Thyroid gland (tissue), 4 donors: ENCODE results near the gene RNF151. TPM values are rescaled to one million over a fixed set of nuclear protein-coding genes. Genes with fewer than 3 reads are reported as not detected.

Experiments
- DNase-seq, 2 donors: peaks; one replicate each; pipeline ENCODE4 v3.0.0-alpha.2; 2019
- H3K27ac ChIP-seq, 3 donors: fragments of 200-600 bp; sonication (generic); 1 replicate in 2 of 3; 2 replicates in 1 of 3; pipeline ENCODE4 v1.5.1; 2016 to 2019; ENCODE audit warnings: mild to moderate bottlenecking in 1 of 3, moderate library complexity in 1 of 3
- H3K27me3 ChIP-seq: fragments of 200-600 bp; sonication (generic); one replicate; pipeline ENCODE4 v1.5.1; 2019
- H3K36me3 ChIP-seq, 2 donors: fragments of 200-600 bp; sonication (generic); one replicate each; pipeline ENCODE4 v1.5.1; 2016 to 2019
- H3K4me1 ChIP-seq, 2 donors: fragments of 200-600 bp; sonication (generic); one replicate each; pipeline ENCODE4 v1.5.1; 2017 to 2019
- H3K4me3 ChIP-seq, 3 donors: fragments of 200-600 bp; sonication (generic); replicated peaks in 1 of 3; 1 replicate in 2 of 3; 2 replicates in 1 of 3; pipeline ENCODE4 v1.5.1; 2016; ENCODE audit warnings: mild to moderate bottlenecking in 1 of 3
- H3K9me3 ChIP-seq: fragments of 200-600 bp; sonication (generic); one replicate; pipeline ENCODE4 v1.5.1; 2017
- CTCF ChIP-seq, 6 experiments: fragments of 200-600 bp in 3 of 6; fragments of 450-650 bp in 3 of 6; sonication (generic) in 3 of 6; IDR thresholded peaks; one replicate each; pipeline ENCODE4 v1.5.1; 2016 to 2019; ENCODE audit warnings: antibody characterized with exemption in 6 of 6, mild to moderate bottlenecking in 2 of 6, inconsistent platforms in 1 of 6, moderate library complexity in 1 of 6
- POLR2A ChIP-seq, 2 donors: fragments of 450-650 bp; IDR thresholded peaks; one replicate each; pipeline ENCODE4 v1.6.1; 2017; ENCODE audit warnings: antibody characterized with exemption in 2 of 2, mild to moderate bottlenecking in 2 of 2, moderate library complexity in 1 of 2
- WGBS, 2 donors: methylation state at CpG; one replicate each; pipeline ENCODE4 v1.1.5; 2017; 5-methylcytosine and 5-hydroxymethylcytosine counted together
- intact Hi-C: fragments of 100-400 bp; cut with DNase I; formaldehyde crosslinking; loops from one replicate; pipeline ENCODE4 v1.15.1; 2023
- total RNA-seq, 4 donors: library from RNA; depleted of rRNA; stranded (reverse); fragments of >200 nt; gene quantifications; one replicate each; pipeline ENCODE4 v1.2.3, GENCODE V29; 2016

Gene RNF151
- total RNA-seq, 4 donors from 2014 or later, result not detected

GRCh38 chr16:1978476-1979120 lies 11.9 kb downstream of the RNF151 start:
- Histone ChIP-seq H3K36me3 (peaks cover 43 to 50% of the 10 kb centered on the region in 2 donors), H3K27me3 (peaks cover 13% of the 10 kb centered on the region), H3K27ac (no peak overlapping the region), H3K9me3 (no peaks in the 10 kb centered on the region), H3K4me3 (no peak overlapping the region), H3K4me1 (peaks cover 5 to 13% of the 10 kb centered on the region in 2 donors)
- 76 to 97% methylated on average over 5 to 13 of the region's 37 CpGs for WGBS, 2 donors
- DNase-seq, result no peak
- TF ChIP-seq CTCF (IDR thresholded peaks at IDR 0.05) (no peak), POLR2A (IDR thresholded peaks at IDR 0.05) (no peak)
- intact Hi-C loops, result no loop called here

GRCh38 chr16:1979271-1980029 lies 12.8 kb downstream of the RNF151 start:
- H3K27ac ChIP-seq, result no peak overlapping the region

GRCh38 chr16:1980030-1980769 lies 13.5 kb downstream of the RNF151 start:
- 2 to 8% methylated on average over 10 to 13 of the region's 53 CpGs for WGBS, 2 donors
- intact Hi-C loops, result no loop called here
- Histone ChIP-seq H3K36me3 (peaks cover 35 to 38% of the 10 kb centered on the region in 2 donors), H3K9me3 (no peaks in the 10 kb centered on the region), H3K4me3 (no peak overlapping the region), H3K27me3 (peaks cover 13% of the 10 kb centered on the region), H3K27ac (no peak overlapping the region), H3K4me1 (peaks cover 5 to 22% of the 10 kb centered on the region in 2 donors)
- TF ChIP-seq CTCF (IDR thresholded peaks at IDR 0.05) (no peak), POLR2A (IDR thresholded peaks at IDR 0.05) (no peak)
- no peak for DNase-seq

More at GRCh38 chr16:1979271-1980029, 12.8 kb downstream of the RNF151 start:
- Histone ChIP-seq H3K4me1 (peaks cover 5 to 15% of the 10 kb centered on the region in 2 donors), H3K36me3 (peaks cover 42 to 45% of the 10 kb centered on the region in 2 donors), H3K27me3 (peaks cover 13% of the 10 kb centered on the region), H3K9me3 (no peaks in the 10 kb centered on the region), H3K4me3 (no peak overlapping the region)
- DNase-seq, result peak; percentile 30 to 54
- TF ChIP-seq CTCF (IDR thresholded peaks at IDR 0.05) (no peak), POLR2A (IDR thresholded peaks at IDR 0.05) (peak in 1 of 2 donors; percentile 12)
- intact Hi-C loops, result no loop called here
- WGBS, 2 donors, result 28 to 38% methylated on average over 11 to 43 of the region's 70 CpGs

- H3K9me3 ChIP-seq, result no peaks in the 10 kb centered on the region
- H3K27me3 ChIP-seq, result peaks cover 13% of the 10 kb centered on the region
- peaks cover 32 to 35% of the 10 kb centered on the region in 2 donors for H3K36me3 ChIP-seq
- no peak for DNase-seq
- 19% methylated on average over 13 of the region's 16 CpGs; no CpG with 5 or more reads in 1 of the 2 donors for WGBS, 2 donors
- H3K27ac ChIP-seq, result no peak overlapping the region
- H3K4me3 ChIP-seq, result no peak overlapping the region
- peaks cover 5 to 24% of the 10 kb centered on the region in 2 donors for H3K4me1 ChIP-seq
- no peak for TF ChIP-seq POLR2A (IDR thresholded peaks at IDR 0.05)
- no peak for TF ChIP-seq CTCF (IDR thresholded peaks at IDR 0.05)
- intact Hi-C loops, result no loop called here
Measured at GRCh38 chr16:1980770-1981087, 14.1 kb downstream of the RNF151 start.
